ENCODE results near the gene SPZ1.
"Not testable (repeated sequence)": the region's sequence is repeated elsewhere in the genome, so short reads cannot be mapped to it uniquely, and the experiment has no call there.

SPZ1 gene

GRCh38 chr5:80319702-80320101 lies at the start of gene SPZ1:
SPZ1 (plus strand) TSS chr5:80320002; CDS start chr5:80320216, 214 bp downstream.
- Histone ChIP-seq H3K9me3 (ENCODE audit: control insufficient read depth, insufficient read depth, low read length) (no peaks in the 10 kb centered on the region), H3K27me3 (ENCODE audit: control insufficient read depth, insufficient read depth, low read length) (no peaks in the 10 kb centered on the region), H3K9ac (ENCODE audit: low read depth, low read length) (no peak within 1 kb of the TSS), H3K36me3 (ENCODE audit: control insufficient read depth, insufficient read depth, low read length) (no peaks in the 10 kb centered on the region), H3K4me3 (ENCODE audit: low read depth, low read length) (no peak within 1 kb of the TSS), H3K4me1 (ENCODE audit: control insufficient read depth, insufficient read depth, low read length) (no peaks in the 10 kb centered on the region)

GRCh38 chr5:80270543-80270942 lies 49.3 kb upstream of the SPZ1 start:
- H3K36me3 ChIP-seq (ENCODE audit: control insufficient read depth, insufficient read depth, low read length); H3K27me3 ChIP-seq (ENCODE audit: control insufficient read depth, insufficient read depth, low read length); H3K4me1 ChIP-seq (ENCODE audit: control insufficient read depth, insufficient read depth, low read length); H3K4me3 ChIP-seq (ENCODE audit: low read depth, low read length); H3K9me3 ChIP-seq (ENCODE audit: control insufficient read depth, insufficient read depth, low read length); H3K9ac ChIP-seq (ENCODE audit: low read depth, low read length): not testable (repeated sequence)

- H3K4me3 ChIP-seq (ENCODE audit: low read depth, low read length): no peak overlapping the region
- H3K4me1 ChIP-seq (ENCODE audit: control insufficient read depth, insufficient read depth, low read length): no peaks in the 10 kb centered on the region
- H3K9me3 ChIP-seq (ENCODE audit: control insufficient read depth, insufficient read depth, low read length): no peaks in the 10 kb centered on the region
- no peaks in the 10 kb centered on the region for H3K36me3 ChIP-seq (ENCODE audit: control insufficient read depth, insufficient read depth, low read length)
- no peak overlapping the region for H3K9ac ChIP-seq (ENCODE audit: low read depth, low read length)
- no peaks in the 10 kb centered on the region for H3K27me3 ChIP-seq (ENCODE audit: control insufficient read depth, insufficient read depth, low read length)
These were observed 44.5 kb upstream of the SPZ1 start for GRCh38 chr5:80275347-80275746.

GRCh38 chr5:80276186-80276585 lies 43.6 kb upstream of the SPZ1 start:
- H3K27me3 ChIP-seq (ENCODE audit: control insufficient read depth, insufficient read depth, low read length): no peaks in the 10 kb centered on the region
- H3K9ac ChIP-seq (ENCODE audit: low read depth, low read length): no peak overlapping the region
- H3K4me3 ChIP-seq (ENCODE audit: low read depth, low read length): no peak overlapping the region
- H3K9me3 ChIP-seq (ENCODE audit: control insufficient read depth, insufficient read depth, low read length): no peaks in the 10 kb centered on the region
- no peaks in the 10 kb centered on the region for H3K4me1 ChIP-seq (ENCODE audit: control insufficient read depth, insufficient read depth, low read length)
- H3K36me3 ChIP-seq (ENCODE audit: control insufficient read depth, insufficient read depth, low read length): no peaks in the 10 kb centered on the region

- no peak overlapping the region for H3K9ac ChIP-seq (ENCODE audit: low read depth, low read length)
- H3K27me3 ChIP-seq (ENCODE audit: control insufficient read depth, insufficient read depth, low read length): no peaks in the 10 kb centered on the region
- H3K4me1 ChIP-seq (ENCODE audit: control insufficient read depth, insufficient read depth, low read length): no peaks in the 10 kb centered on the region
- no peak overlapping the region for H3K4me3 ChIP-seq (ENCODE audit: low read depth, low read length)
- no peaks in the 10 kb centered on the region for H3K36me3 ChIP-seq (ENCODE audit: control insufficient read depth, insufficient read depth, low read length)
- no peaks in the 10 kb centered on the region for H3K9me3 ChIP-seq (ENCODE audit: control insufficient read depth, insufficient read depth, low read length)
These were observed 42.6 kb upstream of the SPZ1 start for GRCh38 chr5:80277191-80277590.

- Histone ChIP-seq H3K4me3 (ENCODE audit: low read depth, low read length) (no peak overlapping the region), H3K9me3 (ENCODE audit: control insufficient read depth, insufficient read depth, low read length) (no peaks in the 10 kb centered on the region), H3K27me3 (ENCODE audit: control insufficient read depth, insufficient read depth, low read length) (no peaks in the 10 kb centered on the region)
These were observed 37.7 kb upstream of the SPZ1 start for GRCh38 chr5:80282054-80282453.

GRCh38 chr5:80283360-80283759 lies 36.4 kb upstream of the SPZ1 start:
- Histone ChIP-seq H3K9ac (ENCODE audit: low read depth, low read length) (no peak overlapping the region), H3K36me3 (ENCODE audit: control insufficient read depth, insufficient read depth, low read length) (no peaks in the 10 kb centered on the region), H3K9me3 (ENCODE audit: control insufficient read depth, insufficient read depth, low read length) (no peaks in the 10 kb centered on the region), H3K27me3 (ENCODE audit: control insufficient read depth, insufficient read depth, low read length) (no peaks in the 10 kb centered on the region), H3K4me1 (ENCODE audit: control insufficient read depth, insufficient read depth, low read length) (no peaks in the 10 kb centered on the region), H3K4me3 (ENCODE audit: low read depth, low read length) (no peak overlapping the region)

More at GRCh38 chr5:80282054-80282453, 37.7 kb upstream of the SPZ1 start:
- Histone ChIP-seq H3K4me1 (ENCODE audit: control insufficient read depth, insufficient read depth, low read length) (no peaks in the 10 kb centered on the region), H3K9ac (ENCODE audit: low read depth, low read length) (no peak overlapping the region), H3K36me3 (ENCODE audit: control insufficient read depth, insufficient read depth, low read length) (no peaks in the 10 kb centered on the region)

GRCh38 chr5:80284720-80285119 lies 35.1 kb upstream of the SPZ1 start:
- Histone ChIP-seq H3K9me3 (ENCODE audit: control insufficient read depth, insufficient read depth, low read length) (no peaks in the 10 kb centered on the region), H3K9ac (ENCODE audit: low read depth, low read length) (no peak overlapping the region)

GRCh38 chr5:80288177-80288576 lies 31.6 kb upstream of the SPZ1 start:
- H3K36me3 ChIP-seq (ENCODE audit: control insufficient read depth, insufficient read depth, low read length): no peaks in the 10 kb centered on the region
- no peaks in the 10 kb centered on the region for H3K27me3 ChIP-seq (ENCODE audit: control insufficient read depth, insufficient read depth, low read length)
- no peak overlapping the region for H3K4me3 ChIP-seq (ENCODE audit: low read depth, low read length)
- no peaks in the 10 kb centered on the region for H3K9me3 ChIP-seq (ENCODE audit: control insufficient read depth, insufficient read depth, low read length)
- no peaks in the 10 kb centered on the region for H3K4me1 ChIP-seq (ENCODE audit: control insufficient read depth, insufficient read depth, low read length)
- H3K9ac ChIP-seq (ENCODE audit: low read depth, low read length): no peak overlapping the region

More at GRCh38 chr5:80284720-80285119, 35.1 kb upstream of the SPZ1 start:
- no peaks in the 10 kb centered on the region for H3K27me3 ChIP-seq (ENCODE audit: control insufficient read depth, insufficient read depth, low read length)
- no peak overlapping the region for H3K4me3 ChIP-seq (ENCODE audit: low read depth, low read length)
- H3K4me1 ChIP-seq (ENCODE audit: control insufficient read depth, insufficient read depth, low read length): no peaks in the 10 kb centered on the region
- H3K36me3 ChIP-seq (ENCODE audit: control insufficient read depth, insufficient read depth, low read length): no peaks in the 10 kb centered on the region

GRCh38 chr5:80289320-80289719 lies 30.5 kb upstream of the SPZ1 start:
- Histone ChIP-seq H3K36me3 (ENCODE audit: control insufficient read depth, insufficient read depth, low read length) (no peaks in the 10 kb centered on the region), H3K9me3 (ENCODE audit: control insufficient read depth, insufficient read depth, low read length) (no peaks in the 10 kb centered on the region), H3K4me1 (ENCODE audit: control insufficient read depth, insufficient read depth, low read length) (no peaks in the 10 kb centered on the region), H3K4me3 (ENCODE audit: low read depth, low read length) (no peak overlapping the region), H3K9ac (ENCODE audit: low read depth, low read length) (no peak overlapping the region), H3K27me3 (ENCODE audit: control insufficient read depth, insufficient read depth, low read length) (no peaks in the 10 kb centered on the region)

- no peak overlapping the region for H3K4me3 ChIP-seq (ENCODE audit: low read depth, low read length)
- H3K36me3 ChIP-seq (ENCODE audit: control insufficient read depth, insufficient read depth, low read length): no peaks in the 10 kb centered on the region
- H3K4me1 ChIP-seq (ENCODE audit: control insufficient read depth, insufficient read depth, low read length): no peaks in the 10 kb centered on the region
- H3K27me3 ChIP-seq (ENCODE audit: control insufficient read depth, insufficient read depth, low read length): no peaks in the 10 kb centered on the region
- H3K9me3 ChIP-seq (ENCODE audit: control insufficient read depth, insufficient read depth, low read length): no peaks in the 10 kb centered on the region
- H3K9ac ChIP-seq (ENCODE audit: low read depth, low read length): no peak overlapping the region
These were observed 28.0 kb upstream of the SPZ1 start for GRCh38 chr5:80291761-80292160.

GRCh38 chr5:80296121-80296520 lies 23.7 kb upstream of the SPZ1 start:
- no peaks in the 10 kb centered on the region for H3K9me3 ChIP-seq (ENCODE audit: control insufficient read depth, insufficient read depth, low read length)
- H3K9ac ChIP-seq (ENCODE audit: low read depth, low read length): no peak overlapping the region
- peaks cover 2% of the 10 kb centered on the region for H3K36me3 ChIP-seq (ENCODE audit: control insufficient read depth, insufficient read depth, low read length)
- no peaks in the 10 kb centered on the region for H3K4me1 ChIP-seq (ENCODE audit: control insufficient read depth, insufficient read depth, low read length)
- no peaks in the 10 kb centered on the region for H3K27me3 ChIP-seq (ENCODE audit: control insufficient read depth, insufficient read depth, low read length)
- no peak overlapping the region for H3K4me3 ChIP-seq (ENCODE audit: low read depth, low read length)

GRCh38 chr5:80299601-80300000 lies 20.2 kb upstream of the SPZ1 start:
- Histone ChIP-seq H3K4me1 (ENCODE audit: control insufficient read depth, insufficient read depth, low read length) (no peaks in the 10 kb centered on the region), H3K27me3 (ENCODE audit: control insufficient read depth, insufficient read depth, low read length) (no peaks in the 10 kb centered on the region), H3K9ac (ENCODE audit: low read depth, low read length) (no peak overlapping the region), H3K9me3 (ENCODE audit: control insufficient read depth, insufficient read depth, low read length) (no peaks in the 10 kb centered on the region), H3K36me3 (ENCODE audit: control insufficient read depth, insufficient read depth, low read length) (peaks cover 2% of the 10 kb centered on the region), H3K4me3 (ENCODE audit: low read depth, low read length) (no peak overlapping the region)
